Mesendoderm (in vitro differentiated cells): ENCODE measurements around the gene POLR3C.
"Not testable (repeated sequence)": the region's sequence is repeated elsewhere in the genome, so short reads cannot be mapped to it uniquely, and the experiment has no call there.

Experiments used
- DNase-seq: peaks from one replicate; pipeline ENCODE4 v3.0.0; 2013
- H2AK5ac ChIP-seq: 2 replicates; pipeline ENCODE4 v1.6.1; 2013; ENCODE audit warnings: low read length, inconsistent platforms
- H2BK120ac ChIP-seq: 2 replicates; pipeline ENCODE4 v1.6.1; 2013; ENCODE audit warnings: low read depth, mild to moderate bottlenecking, low read length, moderate library complexity, mixed read lengths
- H2BK15ac ChIP-seq: replicated peaks from 2 replicates; pipeline ENCODE4 v1.6.1; 2013; ENCODE audit warnings: low read depth, mild to moderate bottlenecking, moderate library complexity
- H2BK5ac ChIP-seq: 2 replicates; pipeline ENCODE4 v1.6.1; 2013; ENCODE audit warnings: low read length, inconsistent platforms
- H3K18ac ChIP-seq: 2 replicates; pipeline ENCODE4 v1.6.1; 2013; ENCODE audit warnings: mild to moderate bottlenecking, low read length, mixed read lengths
- H3K23ac ChIP-seq: one replicate; pipeline ENCODE4 v1.6.1; 2013; ENCODE audit warnings: low read length
- H3K27ac ChIP-seq: 2 replicates; pipeline ENCODE4 v1.5.1; 2013; ENCODE audit warnings: low read depth, mild to moderate bottlenecking, inconsistent platforms, low read length, moderate library complexity
- H3K27me3 ChIP-seq: 2 replicates; pipeline ENCODE4 v1.6.1; 2013; ENCODE audit warnings: low read length, control low read depth, mild to moderate bottlenecking, inconsistent platforms; ENCODE audit not compliant: insufficient read depth, poor library complexity
- H3K36me3 ChIP-seq: 2 replicates; pipeline ENCODE4 v1.6.1; 2013; ENCODE audit warnings: low read length, inconsistent platforms; ENCODE audit not compliant: control insufficient read depth, insufficient read depth
- H3K4ac ChIP-seq: one replicate; pipeline ENCODE4 v1.6.1; 2013; ENCODE audit warnings: low read depth, mild to moderate bottlenecking, low read length, moderate library complexity
- H3K4me1 ChIP-seq: 2 replicates; pipeline ENCODE4 v1.6.1; 2013; ENCODE audit warnings: low read depth, low read length, inconsistent platforms; ENCODE audit not compliant: control insufficient read depth
- H3K4me2 ChIP-seq: 2 replicates; pipeline ENCODE4 v1.6.1; 2013; ENCODE audit warnings: low read length
- H3K4me3 ChIP-seq: 2 replicates; pipeline ENCODE4 v1.5.1; 2013; ENCODE audit warnings: mild to moderate bottlenecking, low read length
- H3K56ac ChIP-seq: one replicate; pipeline ENCODE4 v1.6.1; 2013; ENCODE audit warnings: low read length
- H3K79me1 ChIP-seq: 2 replicates; pipeline ENCODE4 v1.6.1; 2013; ENCODE audit warnings: low read length, inconsistent platforms
- H3K79me2 ChIP-seq: 2 replicates; pipeline ENCODE4 v1.6.1; 2013; ENCODE audit warnings: mild to moderate bottlenecking, low read length; ENCODE audit not compliant: control insufficient read depth, insufficient read depth
- H3K9ac ChIP-seq: 2 replicates; pipeline ENCODE4 v1.6.1; 2013; ENCODE audit warnings: low read length, inconsistent platforms
- H4K5ac ChIP-seq: one replicate; pipeline ENCODE4 v1.6.1; 2013; ENCODE audit warnings: low read length
- H4K8ac ChIP-seq: one replicate; pipeline ENCODE4 v1.6.1; 2013; ENCODE audit warnings: low read depth, mild to moderate bottlenecking, control low read depth, low read length, moderate library complexity
- WGBS: extraction: QIAGEN DNeasy Blood & Tissue Kit; methylation state at CpG from one replicate; pipeline ENCODE4 v1.1.7; 2013; ENCODE audit warnings: low lambda C conversion rate, missing lambda C conversion rate; ENCODE audit not compliant: insufficient coverage; ENCODE audit errors: extremely low coverage; 5-methylcytosine and 5-hydroxymethylcytosine counted together

Gene POLR3C

DNA sequence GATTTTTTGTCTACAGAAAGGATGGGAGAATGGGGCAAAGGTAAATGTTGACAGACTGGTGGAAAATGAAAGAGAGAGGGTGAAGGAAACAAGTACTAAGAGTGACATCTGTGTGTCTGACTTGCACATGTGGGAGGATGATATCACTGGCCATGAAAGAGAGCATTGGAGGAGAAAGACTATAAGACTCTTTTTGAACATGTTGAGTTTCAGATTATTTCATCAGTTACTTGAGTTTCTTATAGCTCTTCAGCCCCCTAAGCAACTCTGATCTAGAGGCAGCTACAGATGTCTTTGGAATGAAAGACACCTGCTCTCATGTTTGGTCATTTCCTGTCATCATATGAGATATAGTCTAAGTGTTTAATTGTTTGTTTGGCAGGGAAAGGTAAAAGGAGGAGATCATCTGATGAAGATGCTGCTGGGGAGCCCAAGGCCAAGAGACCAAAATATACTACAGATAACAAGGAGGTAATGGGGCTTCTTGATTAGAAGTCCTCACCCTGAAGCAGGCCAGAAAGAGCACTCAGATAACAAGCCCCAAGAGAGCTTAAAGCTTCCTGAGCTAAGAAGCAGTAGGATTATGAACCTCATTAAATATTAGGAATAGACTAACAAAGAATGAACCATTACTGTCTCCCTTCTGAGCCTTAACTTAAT is 4.5 kb downstream of the POLR3C start:
- no peak overlapping the region for H3K4me3 ChIP-seq
- H3K79me2 ChIP-seq = peaks cover 3% of the 10 kb centered on the region
- no peak overlapping the region for H4K5ac ChIP-seq
- no peak overlapping the region for H2BK15ac ChIP-seq
- DNase-seq = no peak
- H3K4me2 ChIP-seq = no peak overlapping the region
- H3K18ac ChIP-seq = no peak overlapping the region
- no peak overlapping the region for H3K27ac ChIP-seq
- no peak overlapping the region for H2BK5ac ChIP-seq
- no peaks in the 10 kb centered on the region for H3K27me3 ChIP-seq
- no peak overlapping the region for H2BK120ac ChIP-seq
- no peak overlapping the region for H3K9ac ChIP-seq
- peaks cover 5% of the 10 kb centered on the region for H3K79me1 ChIP-seq
- H2AK5ac ChIP-seq = no peak overlapping the region
- H3K36me3 ChIP-seq = peaks cover 13% of the 10 kb centered on the region
- H3K4me1 ChIP-seq = no peaks in the 10 kb centered on the region
- H3K4ac ChIP-seq = no peak overlapping the region
- no peak overlapping the region for H3K56ac ChIP-seq
- H3K23ac ChIP-seq = no peak overlapping the region
- H4K8ac ChIP-seq = no peak overlapping the region

DNA sequence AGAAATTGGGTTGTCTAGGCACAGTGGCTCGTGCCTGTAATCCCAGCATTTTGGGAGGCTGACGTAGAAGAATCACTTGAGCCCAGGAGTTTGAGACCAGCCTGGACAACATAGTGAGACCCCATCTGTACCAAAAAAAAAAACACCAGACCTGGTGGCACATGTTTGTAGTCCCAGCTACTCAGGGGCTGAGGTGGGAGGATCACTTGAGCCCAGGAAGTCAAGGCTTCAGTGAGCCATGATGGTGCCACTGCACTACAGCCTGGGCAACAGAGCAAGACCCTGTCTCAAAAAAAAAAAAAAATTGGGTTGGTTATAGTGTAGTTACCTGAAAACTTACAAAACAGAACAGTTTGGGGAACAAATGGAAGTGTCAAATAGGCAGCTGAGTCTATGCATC is 6.8 kb downstream of the POLR3C start:
- peaks cover 16% of the 10 kb centered on the region for H3K36me3 ChIP-seq
- H3K27me3 ChIP-seq, H3K27ac ChIP-seq, H4K5ac ChIP-seq, H3K23ac ChIP-seq, H2BK15ac ChIP-seq, H4K8ac ChIP-seq, H3K4ac ChIP-seq, H3K4me1 ChIP-seq, H3K79me1 ChIP-seq, H3K9ac ChIP-seq, H3K4me3 ChIP-seq, H2AK5ac ChIP-seq, H3K79me2 ChIP-seq, DNase-seq, H3K56ac ChIP-seq, H3K4me2 ChIP-seq, H2BK120ac ChIP-seq, H3K18ac ChIP-seq, H2BK5ac ChIP-seq: not testable (repeated sequence)
- WGBS = no CpG with 5 or more reads among the region's 2 CpGs

GRCh38 chr1:145837656-145838055 is 13.7 kb downstream of the POLR3C start:
- H2BK15ac ChIP-seq = no peak overlapping the region
- no peak overlapping the region for H2BK5ac ChIP-seq
- peaks cover 23% of the 10 kb centered on the region for H3K36me3 ChIP-seq
- H4K5ac ChIP-seq = no peak overlapping the region
- H3K56ac ChIP-seq = no peak overlapping the region
- H3K79me2 ChIP-seq = no peaks in the 10 kb centered on the region
- no CpG with 5 or more reads among the region's 1 CpG for WGBS
- H3K4ac ChIP-seq = no peak overlapping the region
- no peak overlapping the region for H3K27ac ChIP-seq
- no peak overlapping the region for H3K18ac ChIP-seq
- no peak overlapping the region for H2AK5ac ChIP-seq
- H2BK120ac ChIP-seq = no peak overlapping the region
- no peaks in the 10 kb centered on the region for H3K27me3 ChIP-seq
- no peaks in the 10 kb centered on the region for H3K4me1 ChIP-seq
- no peak overlapping the region for H3K23ac ChIP-seq
- no peaks in the 10 kb centered on the region for H3K79me1 ChIP-seq
- no peak overlapping the region for H3K9ac ChIP-seq
- H3K4me2 ChIP-seq = no peak overlapping the region
- no peak overlapping the region for H3K4me3 ChIP-seq
- no peak overlapping the region for H4K8ac ChIP-seq
- DNase-seq = no peak

GRCh38 chr1:145843031-145843430 is 19.0 kb downstream of the POLR3C start:
- Histone ChIP-seq H3K23ac (no peak overlapping the region), H3K56ac (no peak overlapping the region), H3K27ac (no peak overlapping the region), H3K18ac (no peak overlapping the region), H4K8ac (no peak overlapping the region), H3K4ac (no peak overlapping the region), H2AK5ac (no peak overlapping the region), H2BK15ac (no peak overlapping the region), H3K79me1 (no peaks in the 10 kb centered on the region), H3K79me2 (no peaks in the 10 kb centered on the region), H3K4me1 (no peaks in the 10 kb centered on the region), H4K5ac (no peak overlapping the region), H3K4me3 (no peak overlapping the region), H3K4me2 (no peak overlapping the region), H3K36me3 (peaks cover 12% of the 10 kb centered on the region), H2BK5ac (no peak overlapping the region), H3K9ac (no peak overlapping the region), H2BK120ac (no peak overlapping the region), H3K27me3 (no peaks in the 10 kb centered on the region)
- WGBS = no CpG with 5 or more reads among the region's 3 CpGs
- no peak for DNase-seq

GRCh38 chr1:145845144-145845513 is 21.1 kb downstream of the POLR3C start:
- H3K4me1 ChIP-seq = no peaks in the 10 kb centered on the region
- no peak overlapping the region for H4K8ac ChIP-seq
- no peak overlapping the region for H3K4ac ChIP-seq
- no peak overlapping the region for H2BK15ac ChIP-seq
- no peak overlapping the region for H3K9ac ChIP-seq
- H3K79me2 ChIP-seq = no peaks in the 10 kb centered on the region
- no peak overlapping the region for H3K56ac ChIP-seq
- no peak overlapping the region for H3K27ac ChIP-seq
- no peak overlapping the region for H2BK5ac ChIP-seq
- 100% methylated on average over 2 of the region's 4 CpGs for WGBS
- H2AK5ac ChIP-seq = no peak overlapping the region
- no peak overlapping the region for H3K23ac ChIP-seq
- H3K79me1 ChIP-seq = no peaks in the 10 kb centered on the region
- no peak overlapping the region for H2BK120ac ChIP-seq
- no peak overlapping the region for H3K18ac ChIP-seq
- H3K27me3 ChIP-seq = no peaks in the 10 kb centered on the region
- DNase-seq = no peak
- peaks cover 12% of the 10 kb centered on the region for H3K36me3 ChIP-seq
- H3K4me2 ChIP-seq = peak overlapping the region; percentile 8
- no peak overlapping the region for H4K5ac ChIP-seq
- H3K4me3 ChIP-seq = no peak overlapping the region

GRCh38 chr1:145845514-145846161 is 21.6 kb downstream of the POLR3C start, which contains the start of gene NUDT17:
NUDT17 (plus strand) TSS chr1:145845630; CDS start chr1:145845641, 11 bp downstream.
- no peak within 1 kb of the TSS for H4K5ac ChIP-seq
- WGBS = no CpG with 5 or more reads among the region's 50 CpGs
- no peak within 1 kb of the TSS for H4K8ac ChIP-seq
- H3K4me2 ChIP-seq = peak within 1 kb of the TSS; percentile 92
- H3K56ac ChIP-seq = peak within 1 kb of the TSS; percentile 95
- no peaks in the 10 kb centered on the region for H3K27me3 ChIP-seq
- no peaks in the 10 kb centered on the region for H3K4me1 ChIP-seq
- no peak within 1 kb of the TSS for H2BK5ac ChIP-seq
- H2BK120ac ChIP-seq = no peak within 1 kb of the TSS
- peak within 1 kb of the TSS; percentile 66 for H3K4me3 ChIP-seq
- no peaks in the 10 kb centered on the region for H3K79me2 ChIP-seq
- H2AK5ac ChIP-seq = no peak within 1 kb of the TSS
- H2BK15ac ChIP-seq = no peak within 1 kb of the TSS
- H3K27ac ChIP-seq = no peak within 1 kb of the TSS
- H3K18ac ChIP-seq = peak within 1 kb of the TSS; percentile 46
- no peaks in the 10 kb centered on the region for H3K79me1 ChIP-seq
- no peak within 1 kb of the TSS for H3K23ac ChIP-seq
- H3K4ac ChIP-seq = peak within 1 kb of the TSS; percentile 63
- H3K9ac ChIP-seq = peak within 1 kb of the TSS; percentile 86
- peaks cover 12% of the 10 kb centered on the region for H3K36me3 ChIP-seq
- peak; percentile 89 for DNase-seq
